Natural killer cell (primary cell): ENCODE measurements around the gene ALDH3A2. TPM values are rescaled to one million over a fixed set of nuclear protein-coding genes. Genes with fewer than 3 reads are reported as not detected.
"Not testable (repeated sequence)": the region's sequence is repeated elsewhere in the genome, so short reads cannot be mapped to it uniquely, and the experiment has no call there.

ENCODE experiments used
- ATAC-seq, 3 donors: fragments of 150-1000 bp in 2 of 3; fragments of 200-7000 bp in 1 of 3; cut with Tn5 transposase; 1 replicate in 1 of 3; 2 replicates in 2 of 3; pipeline ENCODE4 v1.10.0; 2021; ENCODE audit warnings: mild to moderate bottlenecking in 2 of 3, moderate library complexity in 2 of 3
- DNase-seq, 2 donors: peaks; one replicate each; pipeline versions ENCODE4 v3.0.0 to v3.0.0-alpha.2; 2013 to 2021; ENCODE audit warnings: mixed read lengths in 1 of 2
- H3K27ac ChIP-seq: one replicate; pipeline ENCODE4 v1.5.1; 2013; ENCODE audit warnings: mild to moderate bottlenecking, low read length
- H3K27me3 ChIP-seq: one replicate; pipeline ENCODE4 v1.6.1; 2013; ENCODE audit warnings: low read length; ENCODE audit not compliant: control insufficient read depth, insufficient read depth
- H3K36me3 ChIP-seq: one replicate; pipeline ENCODE4 v1.6.1; 2013; ENCODE audit warnings: low read length; ENCODE audit not compliant: control insufficient read depth, insufficient read depth
- H3K4me1 ChIP-seq: one replicate; pipeline ENCODE4 v1.6.1; 2013; ENCODE audit warnings: low read length; ENCODE audit not compliant: control insufficient read depth, insufficient read depth
- H3K4me3 ChIP-seq: one replicate; pipeline ENCODE4 v1.5.1; 2013; ENCODE audit warnings: low read length
- H3K9me3 ChIP-seq: one replicate; pipeline ENCODE4 v1.6.1; 2013; ENCODE audit warnings: low read length; ENCODE audit not compliant: control insufficient read depth, insufficient read depth
- H3K27ac Mint-ChIP-seq, 2 donors: one replicate each; pipeline ENCODE4 v1.8.0; 2022; ENCODE audit warnings: mild to moderate bottlenecking in 2 of 2, mixed read lengths in 2 of 2, moderate library complexity in 1 of 2
- H3K27me3 Mint-ChIP-seq, 2 donors: one replicate each; pipeline ENCODE4 v1.8.0; 2022; ENCODE audit warnings: low read depth in 2 of 2, mixed read lengths in 2 of 2
- H3K36me3 Mint-ChIP-seq: one replicate; pipeline ENCODE4 v1.8.0; 2022; ENCODE audit warnings: mixed read lengths
- H3K4me1 Mint-ChIP-seq, 2 donors: one replicate each; pipeline ENCODE4 v1.8.0; 2022; ENCODE audit warnings: mixed read lengths in 2 of 2
- H3K4me3 Mint-ChIP-seq: one replicate; pipeline ENCODE4 v1.8.0; 2022; ENCODE audit warnings: mild to moderate bottlenecking, moderate library complexity, mixed read lengths
- H3K9me3 Mint-ChIP-seq, 2 donors: one replicate each; pipeline ENCODE4 v1.8.0; 2022; ENCODE audit warnings: mixed read lengths in 2 of 2
- CTCF ChIP-seq: fragments of 200-600 bp; IDR thresholded peaks from one replicate; pipeline ENCODE4 v1.8.0; 2022; ENCODE audit warnings: antibody characterized with exemption
- WGBS: methylation state at CpG from one replicate; pipeline ENCODE4 v1.1.7; 2013; ENCODE audit warnings: missing lambda C conversion rate; ENCODE audit not compliant: insufficient coverage; 5-methylcytosine and 5-hydroxymethylcytosine counted together
- intact Hi-C: fragments of 100-400 bp; cut with micrococcal nuclease; formaldehyde crosslinking; loops from one replicate; pipeline ENCODE4 v1.14.2; 2022
- total RNA-seq, 4 donors: library from RNA; stranded (reverse); fragments of 120-200 nt in 1 of 4; gene quantifications; one replicate each; pipeline versions ENCODE4 v1.2.3 to v1.2.4, GENCODE V29; 2013 to 2022

ALDH3A2 gene
- total RNA-seq, 3 donors from 2014 or later (not counting 1 experiment from before 2014, with no cell fraction given) = 25.3 to 33.7 (median 31.4) TPM

GRCh38 chr17:19683117-19683516 lies 34.6 kb downstream of the ALDH3A2 start:
- Histone ChIP-seq H3K9me3 (no peaks in the 10 kb centered on the region), H3K4me3 (no peak overlapping the region), H3K4me1 (no peaks in the 10 kb centered on the region), H3K27me3 (no peaks in the 10 kb centered on the region), H3K27ac (no peak overlapping the region), H3K36me3 (no peaks in the 10 kb centered on the region)
- 76% methylated on average over 1 of the region's 2 CpGs for WGBS
- intact Hi-C loops = no loop called here
- Mint-ChIP-seq H3K9me3 (no peaks in the 10 kb centered on the region), H3K4me3 (no peak overlapping the region), H3K27me3 (peaks cover 0 to 2% of the 10 kb centered on the region in 2 donors), H3K27ac (no peak overlapping the region), H3K36me3 (no peaks in the 10 kb centered on the region), H3K4me1 (peaks cover 0 to 7% of the 10 kb centered on the region in 2 donors)
- no peak for TF ChIP-seq CTCF
- ATAC-seq (no peak), DNase-seq (no peak)

- H3K9me3 ChIP-seq, H3K27me3 Mint-ChIP-seq, ATAC-seq, H3K36me3 Mint-ChIP-seq, H3K4me3 Mint-ChIP-seq, intact Hi-C loops, H3K4me3 ChIP-seq, H3K27me3 ChIP-seq, H3K27ac Mint-ChIP-seq, H3K9me3 Mint-ChIP-seq, H3K4me1 Mint-ChIP-seq, DNase-seq, H3K27ac ChIP-seq, H3K36me3 ChIP-seq, H3K4me1 ChIP-seq: not testable (repeated sequence)
- 95% methylated on average over 28 of the region's 32 CpGs for WGBS
Observed at GRCh38 chr17:19684909-19685580, 36.5 kb downstream of the ALDH3A2 start.

GRCh38 chr17:19686400-19687090 lies 38.0 kb downstream of the ALDH3A2 start:
- no peak for TF ChIP-seq CTCF
- H3K27ac Mint-ChIP-seq = no peak overlapping the region

GRCh38 chr17:19702217-19702641 lies 53.7 kb downstream of the ALDH3A2 start:
- no peaks in the 10 kb centered on the region for H3K27me3 ChIP-seq
- H3K27ac ChIP-seq = no peak overlapping the region
- Mint-ChIP-seq H3K27me3 (no peaks in the 10 kb centered on the region), H3K4me1 (no peaks in the 10 kb centered on the region), H3K36me3 (no peaks in the 10 kb centered on the region), H3K4me3 (no peak overlapping the region), H3K27ac (no peak overlapping the region), H3K9me3 (no peaks in the 10 kb centered on the region)
- H3K9me3 ChIP-seq = no peaks in the 10 kb centered on the region
- ATAC-seq = no peak
- TF ChIP-seq CTCF = no peak
- DNase-seq = no peak
- 68% methylated on average over 4 of the region's 4 CpGs for WGBS
- no peaks in the 10 kb centered on the region for H3K4me1 ChIP-seq
- intact Hi-C loops = no loop called here
- H3K4me3 ChIP-seq = no peak overlapping the region
- H3K36me3 ChIP-seq = no peaks in the 10 kb centered on the region

More at GRCh38 chr17:19686400-19687090, 38.0 kb downstream of the ALDH3A2 start:
- no peaks in the 10 kb centered on the region for H3K9me3 Mint-ChIP-seq
- no peaks in the 10 kb centered on the region for H3K9me3 ChIP-seq
- no peak overlapping the region for H3K27ac ChIP-seq
- peaks cover 0 to 7% of the 10 kb centered on the region in 2 donors for H3K4me1 Mint-ChIP-seq
- DNase-seq (no peak), ATAC-seq (no peak)
- H3K27me3 ChIP-seq = no peaks in the 10 kb centered on the region
- H3K36me3 ChIP-seq = no peaks in the 10 kb centered on the region
- WGBS = no CpG with 5 or more reads among the region's 2 CpGs
- no peaks in the 10 kb centered on the region for H3K36me3 Mint-ChIP-seq
- H3K4me3 ChIP-seq = no peak overlapping the region
- intact Hi-C loops = no loop called here
- no peak overlapping the region for H3K4me3 Mint-ChIP-seq
- H3K27me3 Mint-ChIP-seq = peaks cover 2 to 11% of the 10 kb centered on the region in 2 donors
- no peaks in the 10 kb centered on the region for H3K4me1 ChIP-seq
